ENCODE results near the gene ACTR8. TPM values are rescaled to one million over a fixed set of nuclear protein-coding genes. Genes with fewer than 3 reads are reported as not detected.
A peak's percentile ranks its signal among the peaks of the same experiment; 100 is the strongest.

The ACTR8 gene
- total RNA-seq, 1 donor from 2014 or later, result 45.8 TPM

GRCh38 chr3:53849916-53850315, 32.0 kb downstream of the ACTR8 start:
- H3K9me3 Mint-ChIP-seq, result no peaks in the 10 kb centered on the region
- no peak for TF ChIP-seq CTCF (IDR thresholded peaks at IDR 0.05; ENCODE audit: unreplicated experiment)
- peaks cover 4% of the 10 kb centered on the region for H3K4me1 Mint-ChIP-seq
- H3K27ac Mint-ChIP-seq, result no peak overlapping the region
- peaks cover 29% of the 10 kb centered on the region for H3K27me3 Mint-ChIP-seq (ENCODE audit: low read depth)
- no peak overlapping the region for H3K4me3 Mint-ChIP-seq
- DNase-seq (ENCODE audit: low spot score in 2 of 2, unreplicated experiment in 2 of 2), result no peak
- H3K36me3 Mint-ChIP-seq, result no peaks in the 10 kb centered on the region

GRCh38 chr3:53846851-53847155, 35.1 kb downstream of the ACTR8 start:
- Mint-ChIP-seq H3K36me3 (no peaks in the 10 kb centered on the region), H3K27me3 (ENCODE audit: low read depth) (peaks cover 34% of the 10 kb centered on the region), H3K4me1 (peaks cover 17% of the 10 kb centered on the region), H3K4me3 (peak overlapping the region; percentile 60), H3K27ac (no peak overlapping the region), H3K9me3 (no peaks in the 10 kb centered on the region)
- TF ChIP-seq CTCF (IDR thresholded peaks at IDR 0.05; ENCODE audit: unreplicated experiment), result no peak
- DNase-seq (ENCODE audit: low spot score in 2 of 2, unreplicated experiment in 2 of 2), result no peak

GRCh38 chr3:53846134-53846850, 35.7 kb downstream of the ACTR8 start, which contains the start of the genes CHDH and IL17RB:
CHDH (minus strand) TSS chr3:53846419; CDS start chr3:53824008, 22,411 bp downstream.
IL17RB (plus strand) TSS chr3:53846568; CDS start chr3:53846589, 21 bp downstream.
- Mint-ChIP-seq H3K27ac (no peak within 1 kb of the TSS), H3K27me3 (ENCODE audit: low read depth) (peaks cover 34% of the 10 kb centered on the region), H3K4me3 (peak within 1 kb of the TSS; percentile 67), H3K9me3 (no peaks in the 10 kb centered on the region), H3K4me1 (peaks cover 17% of the 10 kb centered on the region), H3K36me3 (no peaks in the 10 kb centered on the region)
- DNase-seq (ENCODE audit: low spot score in 2 of 2, unreplicated experiment in 2 of 2), result peak in 1 of 2 experiments; percentile 43
- TF ChIP-seq CTCF (IDR thresholded peaks at IDR 0.05; ENCODE audit: unreplicated experiment), result no peak

- DNase-seq (ENCODE audit: low spot score in 2 of 2, unreplicated experiment in 2 of 2), result peak in 1 of 2 experiments; percentile 64
- Mint-ChIP-seq H3K27ac (no peak overlapping the region), H3K36me3 (no peaks in the 10 kb centered on the region)
Observed at GRCh38 chr3:53845881-53846133, 36.1 kb downstream of the ACTR8 start.

GRCh38 chr3:53845103-53845880, 36.7 kb downstream of the ACTR8 start:
- Mint-ChIP-seq H3K36me3 (no peaks in the 10 kb centered on the region), H3K27me3 (ENCODE audit: low read depth) (peaks cover 34% of the 10 kb centered on the region), H3K27ac (no peak overlapping the region), H3K4me3 (peak overlapping the region; percentile 67), H3K4me1 (peaks cover 15% of the 10 kb centered on the region), H3K9me3 (no peaks in the 10 kb centered on the region)
- TF ChIP-seq CTCF (IDR thresholded peaks at IDR 0.05; ENCODE audit: unreplicated experiment), result no peak
- no peak for DNase-seq (ENCODE audit: low spot score in 2 of 2, unreplicated experiment in 2 of 2)

More at GRCh38 chr3:53845881-53846133, 36.1 kb downstream of the ACTR8 start:
- Mint-ChIP-seq H3K27me3 (ENCODE audit: low read depth) (peaks cover 34% of the 10 kb centered on the region), H3K9me3 (no peaks in the 10 kb centered on the region), H3K4me3 (peak overlapping the region; percentile 67), H3K4me1 (peaks cover 15% of the 10 kb centered on the region)
- no peak for TF ChIP-seq CTCF (IDR thresholded peaks at IDR 0.05; ENCODE audit: unreplicated experiment)

Data from mesothelial cell of epicardium (in vitro differentiated cells).